Measurements from ENCODE around the gene CCDC175.
A peak's percentile ranks its signal among the peaks of the same experiment; 100 is the strongest.

The CCDC175 gene

GRCh38 chr14:59481407-59481806 lies 95.2 kb downstream of the CCDC175 start:
- DNase-seq: no peak

- no peak for DNase-seq
Measured at GRCh38 chr14:59480166-59480565, 96.4 kb downstream of the CCDC175 start.

GRCh38 chr14:59478540-59478939 lies 98.1 kb downstream of the CCDC175 start:
- no peak for DNase-seq

GRCh38 chr14:59475709-59476108 lies 100.9 kb downstream of the CCDC175 start:
- no peak for DNase-seq

GRCh38 chr14:59474172-59474571 lies 102.4 kb downstream of the CCDC175 start:
- DNase-seq: no peak

- DNase-seq: no peak
Measured at GRCh38 chr14:59465316-59466135, 111.1 kb downstream of the CCDC175 start, which contains the start of gene GPR135. TSS of gene GPR135 (minus strand) at chr14:59465380. CDS start at chr14:59465226, 154 bp downstream.

- peak; percentile 66 for DNase-seq
Measured at GRCh38 chr14:59464486-59465315, 111.9 kb downstream of the CCDC175 start.

- DNase-seq: no peak
Measured at GRCh38 chr14:59463787-59464485, 112.7 kb downstream of the CCDC175 start.

GRCh38 chr14:59461891-59462290 lies 114.7 kb downstream of the CCDC175 start:
- DNase-seq: no peak

GRCh38 chr14:59460378-59460777 lies 116.2 kb downstream of the CCDC175 start:
- no peak for DNase-seq

- no peak for DNase-seq
Measured at GRCh38 chr14:59458486-59458885, 118.1 kb downstream of the CCDC175 start.

GRCh38 chr14:59455411-59455810 lies 121.2 kb downstream of the CCDC175 start:
- no peak for DNase-seq
